GM23338 (cell line): ENCODE results near the gene PIK3C2G. TPM values are rescaled to one million over a fixed set of nuclear protein-coding genes. Genes with fewer than 3 reads are reported as not detected.

ENCODE experiments used
- ATAC-seq: fragments of 200-7000 bp; cut with Tn5 transposase; 3 replicates; pipeline ENCODE4 v1.9.1; 2020
- DNase-seq: peaks from one replicate; pipeline ENCODE4 v3.0.0-alpha.2; 2015; ENCODE audit warnings: low spot score
- H2AFZ ChIP-seq: fragments of 200-600 bp; sonication (generic); 2 replicates; pipeline ENCODE4 v1.8.0; 2016; ENCODE audit warnings: antibody characterized with exemption, mild to moderate bottlenecking, moderate library complexity
- H3F3A ChIP-seq: fragments of 200-600 bp; sonication (generic); replicated peaks from 2 replicates; pipeline ENCODE4 v1.8.0; 2017; ENCODE audit warnings: antibody characterized with exemption, mixed run types, low read depth
- H3K27ac ChIP-seq: fragments of 200-600 bp; sonication (generic); 2 replicates; pipeline ENCODE4 v1.6.1; 2016; ENCODE audit warnings: low read depth
- H3K27me3 ChIP-seq: fragments of 200-600 bp; sonication (generic); 2 replicates; pipeline ENCODE4 v1.8.0; 2016; ENCODE audit warnings: mild to moderate bottlenecking, mixed run types, moderate library complexity; ENCODE audit not compliant: insufficient read depth
- H3K36me3 ChIP-seq: fragments of 200-600 bp; sonication (generic); 2 replicates; pipeline ENCODE4 v1.8.0; 2016; ENCODE audit warnings: mild to moderate bottlenecking; ENCODE audit not compliant: insufficient read depth
- H3K4me1 ChIP-seq: fragments of 200-600 bp; sonication (generic); 2 replicates; pipeline ENCODE4 v1.8.0; 2016; ENCODE audit warnings: mild to moderate bottlenecking, moderate library complexity; ENCODE audit not compliant: insufficient read depth
- H3K4me2 ChIP-seq: fragments of 200-600 bp; sonication (generic); 2 replicates; pipeline ENCODE4 v1.7.1; 2017; ENCODE audit warnings: mixed run types
- H3K4me3 ChIP-seq: fragments of 200-600 bp; sonication (generic); 2 replicates; pipeline ENCODE4 v1.6.1; 2016; ENCODE audit warnings: mixed run types
- H3K79me2 ChIP-seq: fragments of 200-600 bp; sonication (generic); replicated peaks from 2 replicates; pipeline ENCODE4 v1.8.0; 2017; ENCODE audit warnings: mild to moderate bottlenecking; ENCODE audit not compliant: insufficient read depth
- H3K9me2 ChIP-seq: fragments of 200-600 bp; sonication (generic); 2 replicates; pipeline ENCODE4 v1.8.0; 2017; ENCODE audit not compliant: insufficient read depth
- H4K20me1 ChIP-seq: fragments of 200-600 bp; sonication (generic); replicated peaks from 2 replicates; pipeline ENCODE4 v1.8.0; 2017; ENCODE audit warnings: mild to moderate bottlenecking; ENCODE audit not compliant: insufficient read depth
- H3K27ac Mint-ChIP-seq: 2 replicates; pipeline ENCODE4 v1.8.0; 2020; ENCODE audit warnings: inconsistent platforms, mild to moderate bottlenecking, moderate library complexity, mixed read lengths
- H3K27me3 Mint-ChIP-seq: 3 replicates; pipeline ENCODE4 v1.8.0; 2022; ENCODE audit warnings: low read depth, mild to moderate bottlenecking, moderate library complexity, mixed read lengths, inconsistent platforms; ENCODE audit not compliant: insufficient read depth, poor library complexity
- H3K36me3 Mint-ChIP-seq: 3 replicates; pipeline ENCODE4 v1.8.0; 2021; ENCODE audit warnings: low read depth, mild to moderate bottlenecking, inconsistent platforms, moderate library complexity, mixed read lengths
- H3K4me1 Mint-ChIP-seq: 3 replicates; pipeline ENCODE4 v1.8.0; 2020; ENCODE audit warnings: mild to moderate bottlenecking, inconsistent platforms, mixed read lengths
- H3K4me3 Mint-ChIP-seq: 3 replicates; pipeline ENCODE4 v1.8.0; 2021; ENCODE audit warnings: moderate library complexity, mild to moderate bottlenecking, inconsistent platforms, mixed read lengths
- H3K9me3 Mint-ChIP-seq: 3 replicates; pipeline ENCODE4 v1.8.0; 2020; ENCODE audit warnings: moderate library complexity, mild to moderate bottlenecking, inconsistent platforms, mixed read lengths
- CREB1 ChIP-seq: fragments of 250-450 bp; sonication (Bioruptor Pico); IDR thresholded peaks from 2 replicates; pipeline ENCODE4 v1.5.0; 2020; ENCODE audit warnings: low read depth, mild to moderate bottlenecking, moderate library complexity
- EZH2 ChIP-seq: fragments of 200-600 bp; sonication (generic); IDR thresholded peaks from one replicate; pipeline ENCODE4 v1.8.0; 2017; ENCODE audit warnings: antibody characterized with exemption, mild to moderate bottlenecking, low read depth; ENCODE audit not compliant: unreplicated experiment
- ZNF114 ChIP-seq: fragments of 250-450 bp; sonication (Bioruptor Pico); IDR thresholded peaks from 2 replicates; pipeline ENCODE4 v1.5.0; 2020; ENCODE audit warnings: mild to moderate bottlenecking, moderate library complexity
- ZNF462 ChIP-seq: fragments of 250-450 bp; sonication (Bioruptor Pico); IDR thresholded peaks from 2 replicates; pipeline ENCODE4 v1.5.0; 2020; ENCODE audit warnings: mild to moderate bottlenecking, moderate library complexity
- polyA plus RNA-seq: library from polyadenylated mRNA; unstranded; fragments of >200 nt; fragmentation: Nextera tagmentation; extraction: Ambion mirVana; gene quantifications from 2 replicates; pipeline ENCODE4 v1.2.1, GENCODE V29; 2016
- total RNA-seq: library from RNA; depleted of rRNA; stranded (reverse); fragments of >200 nt; shearing (Covaris generic); gene quantifications from 2 replicates; pipeline ENCODE4 v1.2.3, GENCODE V29; 2014
- TF ChIP-seq, protein P1 (sequence below): IDR thresholded peaks from 2 replicates; pipeline ENCODE4 v1.6.1; 2016; ENCODE audit warnings: antibody characterized with exemption

PIK3C2G gene
- total and polyA plus RNA-seq, 2 experiments from 2014 or later: not detected

DNA sequence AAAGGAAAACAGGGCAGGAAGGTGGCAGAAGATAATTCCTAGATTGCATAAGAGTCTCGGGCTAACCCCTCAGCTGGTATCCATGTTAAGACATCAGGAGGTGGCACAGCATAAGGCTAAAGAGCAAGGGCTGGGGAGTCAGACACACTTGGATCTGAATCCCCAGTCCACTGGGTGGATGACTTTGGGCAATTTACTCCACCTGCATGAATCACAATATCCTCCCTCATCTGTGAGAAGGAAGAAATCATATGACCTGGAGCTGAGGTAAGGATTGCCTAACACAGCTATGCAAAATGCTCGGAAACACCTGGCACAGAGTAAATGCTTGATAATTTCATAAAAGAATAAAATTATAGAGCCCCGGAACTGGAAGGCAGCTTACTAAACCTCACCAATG lies 217.9 kb downstream of the PIK3C2G start:
- no peak for ATAC-seq
- no peaks in the 10 kb centered on the region for H3K9me3 Mint-ChIP-seq
- no peak overlapping the region for H3K27ac Mint-ChIP-seq

GRCh38 chr12:18482601-18483120 lies 221.3 kb downstream of the PIK3C2G start:
- Histone ChIP-seq H3K36me3 (no peaks in the 10 kb centered on the region), H3K4me3 (no peak overlapping the region)

More for the DNA sequence above, 217.9 kb downstream of the PIK3C2G start:
- no peaks in the 10 kb centered on the region for H3K79me2 ChIP-seq
- H3K27me3 ChIP-seq: no peaks in the 10 kb centered on the region
- H3K4me2 ChIP-seq: no peak overlapping the region
- Mint-ChIP-seq H3K36me3 (no peaks in the 10 kb centered on the region), H3K4me1 (peaks cover 27% of the 10 kb centered on the region), H3K27me3 (no peaks in the 10 kb centered on the region), H3K4me3 (no peak overlapping the region)
- H4K20me1 ChIP-seq: no peaks in the 10 kb centered on the region
- no peak for DNase-seq
- H3K9me2 ChIP-seq: no peaks in the 10 kb centered on the region; the same call in 1 of the 2 replicates
- no peaks in the 10 kb centered on the region for H3K36me3 ChIP-seq
- H3K4me1 ChIP-seq: peaks cover 24% of the 10 kb centered on the region
- TF ChIP-seq CREB1 (CRISPR knock-in tag): no peak
- TF ChIP-seq, protein P1, sequence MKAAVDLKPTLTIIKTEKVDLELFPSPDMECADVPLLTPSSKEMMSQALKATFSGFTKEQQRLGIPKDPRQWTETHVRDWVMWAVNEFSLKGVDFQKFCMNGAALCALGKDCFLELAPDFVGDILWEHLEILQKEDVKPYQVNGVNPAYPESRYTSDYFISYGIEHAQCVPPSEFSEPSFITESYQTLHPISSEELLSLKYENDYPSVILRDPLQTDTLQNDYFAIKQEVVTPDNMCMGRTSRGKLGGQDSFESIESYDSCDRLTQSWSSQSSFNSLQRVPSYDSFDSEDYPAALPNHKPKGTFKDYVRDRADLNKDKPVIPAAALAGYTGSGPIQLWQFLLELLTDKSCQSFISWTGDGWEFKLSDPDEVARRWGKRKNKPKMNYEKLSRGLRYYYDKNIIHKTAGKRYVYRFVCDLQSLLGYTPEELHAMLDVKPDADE: no peak
- TF ChIP-seq EZH2: no peak
- no peak overlapping the region for H3K4me3 ChIP-seq
- no peak overlapping the region for H2AFZ ChIP-seq
- H3F3A ChIP-seq: no peaks in the 10 kb centered on the region
- H3K27ac ChIP-seq: no peak overlapping the region

More at GRCh38 chr12:18482601-18483120, 221.3 kb downstream of the PIK3C2G start:
- no peaks in the 10 kb centered on the region for H3K36me3 Mint-ChIP-seq
- no peaks in the 10 kb centered on the region for H3K9me3 Mint-ChIP-seq
- TF ChIP-seq ZNF462 (CRISPR knock-in tag): no peak
- no peak for TF ChIP-seq ZNF114 (CRISPR knock-in tag)
- TF ChIP-seq EZH2: no peak
- no peak overlapping the region for H3K4me3 Mint-ChIP-seq
- Histone ChIP-seq H3K27ac (no peak overlapping the region), H3F3A (no peaks in the 10 kb centered on the region), H4K20me1 (no peaks in the 10 kb centered on the region), H3K4me1 (peaks cover 35% of the 10 kb centered on the region), H3K4me2 (no peak overlapping the region), H3K27me3 (no peaks in the 10 kb centered on the region), H3K9me2 (no peaks in the 10 kb centered on the region; the same call in 1 of the 2 replicates), H3K79me2 (no peaks in the 10 kb centered on the region), H2AFZ (no peak overlapping the region)
- ATAC-seq (no peak), DNase-seq (no peak)
- H3K27ac Mint-ChIP-seq: no peak overlapping the region
- peaks cover 36% of the 10 kb centered on the region for H3K4me1 Mint-ChIP-seq
- H3K27me3 Mint-ChIP-seq: no peaks in the 10 kb centered on the region
